ENCODE measurements around the gene ASB18.

Gene ASB18

GRCh38 chr2:236264256-236264655 is at the start of gene ASB18:
Gene ASB18, minus strand, starts transcription at chr2:236264406. Its CDS starts 61 bp downstream, at chr2:236264345.
- DNase-seq: no peak

GRCh38 chr2:236311286-236311685 is 47.1 kb upstream of the ASB18 start:
- DNase-seq: no peak

- DNase-seq: peak; percentile 26
Measured at GRCh38 chr2:236309669-236310029, 45.4 kb upstream of the ASB18 start.

GRCh38 chr2:236308855-236309668 is 44.9 kb upstream of the ASB18 start:
- DNase-seq: no peak

GRCh38 chr2:236307641-236308040 is 43.4 kb upstream of the ASB18 start:
- no peak for DNase-seq

GRCh38 chr2:236306825-236307540 is 42.8 kb upstream of the ASB18 start:
- DNase-seq: no peak

GRCh38 chr2:236305964-236306605 is 41.9 kb upstream of the ASB18 start:
- no peak for DNase-seq

- no peak for DNase-seq
Measured at GRCh38 chr2:236305531-236305930, 41.3 kb upstream of the ASB18 start.

GRCh38 chr2:236303935-236304334 is 39.7 kb upstream of the ASB18 start:
- no peak for DNase-seq

GRCh38 chr2:236302555-236302954 is 38.3 kb upstream of the ASB18 start:
- DNase-seq: no peak

- DNase-seq: no peak
Measured at GRCh38 chr2:236298924-236299475, 34.8 kb upstream of the ASB18 start.

GRCh38 chr2:236295481-236295880 is 31.3 kb upstream of the ASB18 start:
- no peak for DNase-seq

GRCh38 chr2:236294647-236295046 is 30.4 kb upstream of the ASB18 start:
- DNase-seq: no peak

- no peak for DNase-seq
Measured at GRCh38 chr2:236293241-236293810, 29.1 kb upstream of the ASB18 start.

GRCh38 chr2:236291911-236292310 is 27.7 kb upstream of the ASB18 start:
- no peak for DNase-seq

- no peak for DNase-seq
Measured at GRCh38 chr2:236291476-236291875, 27.3 kb upstream of the ASB18 start.

GRCh38 chr2:236290742-236291425 is 26.7 kb upstream of the ASB18 start:
- DNase-seq: no peak

GRCh38 chr2:236289766-236290462 is 25.7 kb upstream of the ASB18 start:
- no peak for DNase-seq

GRCh38 chr2:236288373-236288772 is 24.2 kb upstream of the ASB18 start:
- DNase-seq: peak; percentile 1

GRCh38 chr2:236287656-236288055 is 23.4 kb upstream of the ASB18 start:
- DNase-seq: no peak

GRCh38 chr2:236286873-236287545 is 22.8 kb upstream of the ASB18 start:
- no peak for DNase-seq

All from hematopoietic multipotent progenitor cell treated with erythropoietin and hydrocortisone succinate and interleukin-3 and kit ligand, for 6 days (in vitro differentiated cells).